ENCODE data around the gene RNF8.
A peak's percentile ranks its signal among the peaks of the same experiment; 100 is the strongest.

Gene RNF8

DNA sequence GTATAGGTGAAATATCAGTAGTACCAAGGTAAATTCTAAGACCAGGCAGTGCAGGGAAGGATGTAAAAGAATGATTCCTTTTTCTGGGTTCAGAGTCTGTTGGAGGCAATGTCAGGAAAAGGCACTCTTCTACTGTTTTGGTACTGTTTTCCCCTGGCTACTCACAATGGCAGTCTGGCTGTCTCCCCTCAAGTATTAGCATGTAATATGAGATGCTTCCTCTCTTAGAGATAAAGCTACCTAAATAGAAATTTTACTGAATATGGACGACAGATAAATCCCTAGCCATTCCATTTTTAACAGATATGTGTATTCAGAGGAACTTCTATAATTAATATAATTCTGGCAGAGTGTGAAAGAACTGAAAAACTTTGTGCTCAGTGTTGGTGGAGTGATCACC, 3.5 kb downstream of the RNF8 start:
- no peak for DNase-seq

DNA sequence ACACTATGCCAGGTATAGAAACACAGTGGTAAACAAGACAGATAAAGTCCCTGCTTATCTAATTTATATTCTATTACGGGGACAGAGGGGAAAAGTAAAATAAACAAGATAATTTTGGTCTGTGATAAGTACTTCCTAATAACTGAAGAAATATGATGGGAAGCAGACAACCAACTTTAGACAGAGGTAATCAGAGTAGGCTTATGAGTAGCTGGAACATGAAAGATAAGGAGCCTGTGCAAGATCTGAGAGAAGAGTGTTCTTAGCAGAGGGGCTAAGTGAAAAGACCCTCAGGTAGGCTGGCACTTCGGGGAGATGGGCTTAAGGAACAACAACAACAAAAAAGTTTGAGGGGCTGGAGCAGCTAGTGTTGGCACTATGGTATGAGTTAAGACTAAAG, 4.1 kb downstream of the RNF8 start:
- DNase-seq = no peak

DNA sequence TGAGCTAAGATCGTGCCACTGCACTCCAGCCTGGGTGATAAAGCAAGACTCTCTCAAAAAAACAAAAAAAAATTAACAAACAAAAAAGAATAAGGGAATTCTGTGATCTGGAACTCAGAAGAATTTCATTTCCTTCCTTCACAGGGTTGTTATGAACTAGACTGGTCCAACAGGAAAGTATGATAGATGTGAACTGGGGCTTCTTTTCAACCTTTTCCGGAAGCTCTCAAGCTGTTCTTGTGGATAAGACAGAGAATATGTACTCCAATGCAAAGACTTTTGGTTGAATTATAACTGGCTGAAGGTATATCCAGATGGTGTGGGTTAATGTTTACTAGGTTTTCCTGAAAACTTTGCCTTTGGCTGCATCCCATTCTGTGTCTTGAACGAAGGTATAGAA, 5.3 kb downstream of the RNF8 start:
- DNase-seq = no peak

DNA sequence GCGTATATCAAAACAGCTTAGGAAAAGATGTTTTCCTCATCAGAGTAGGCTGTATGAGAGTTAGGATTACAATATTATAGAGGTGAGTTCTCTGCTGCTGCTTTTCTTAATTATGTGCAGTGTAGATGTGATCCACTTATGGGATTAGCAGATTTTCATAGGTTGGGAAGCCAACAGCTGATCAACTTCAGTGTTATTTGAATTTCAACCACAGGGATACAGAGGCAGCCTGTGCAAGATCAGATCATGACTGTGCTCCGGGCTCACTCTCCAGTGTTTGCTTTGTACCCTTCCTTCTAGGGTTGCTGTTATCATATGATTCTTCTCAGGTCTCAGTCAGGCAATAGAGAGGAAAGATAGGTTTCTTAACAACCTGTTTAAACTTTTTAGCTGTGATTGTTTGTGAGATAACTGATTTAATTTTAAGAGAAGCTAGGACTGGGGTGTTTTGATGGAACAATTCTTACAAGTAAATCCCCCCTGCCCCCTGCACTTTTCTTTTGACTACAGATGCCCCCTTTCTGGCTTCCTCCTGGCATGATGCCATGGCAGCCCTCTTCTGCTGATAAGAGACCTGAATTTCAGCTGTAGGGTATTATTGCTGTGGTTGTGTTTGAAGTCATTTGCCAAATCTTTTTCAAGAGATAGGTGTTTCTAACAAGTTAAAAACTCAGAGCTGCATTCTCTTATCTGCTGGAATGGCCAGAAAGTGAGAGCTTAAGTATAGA, 8.5 kb downstream of the RNF8 start:
- DNase-seq = no peak

DNA sequence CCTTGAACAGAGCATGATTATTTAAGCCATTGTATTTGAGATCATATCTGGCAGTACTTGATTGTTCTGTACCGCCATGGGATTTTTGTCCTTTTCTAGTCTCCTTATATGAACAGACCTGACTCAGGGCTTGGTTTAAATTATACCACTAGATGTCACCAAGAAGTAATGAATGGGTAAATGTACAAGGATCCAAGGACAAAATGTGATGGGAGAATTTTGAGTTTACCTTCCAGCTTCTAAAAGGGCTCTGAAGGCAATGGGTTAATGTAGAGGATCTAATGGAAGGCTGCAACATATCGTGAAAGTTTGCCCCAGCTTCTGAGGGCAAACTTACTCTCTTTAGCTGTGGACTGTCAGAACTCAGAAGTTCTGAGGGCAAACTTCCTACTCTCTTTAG, 12.0 kb downstream of the RNF8 start:
- DNase-seq = peak in 1 of 51 donors; percentile 27

DNA sequence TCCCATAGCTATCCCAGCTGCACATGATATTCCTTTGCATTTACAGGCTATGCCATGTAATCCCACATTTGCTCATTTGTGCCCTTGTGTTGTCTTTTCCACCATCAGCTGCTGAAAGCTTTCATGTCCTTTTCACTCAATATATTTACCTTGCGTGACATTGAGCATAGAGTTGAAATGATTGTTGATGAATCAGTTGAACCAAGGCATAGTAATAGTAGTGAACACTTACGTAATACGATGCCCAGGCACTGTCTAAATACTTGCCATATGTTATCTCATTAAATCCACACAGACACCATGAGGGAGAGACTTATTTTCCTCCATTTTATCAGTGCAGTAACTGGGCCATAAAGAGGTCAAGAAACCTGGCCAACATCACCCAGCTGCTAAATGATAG, 13.1 kb downstream of the RNF8 start:
- DNase-seq = no peak

DNA sequence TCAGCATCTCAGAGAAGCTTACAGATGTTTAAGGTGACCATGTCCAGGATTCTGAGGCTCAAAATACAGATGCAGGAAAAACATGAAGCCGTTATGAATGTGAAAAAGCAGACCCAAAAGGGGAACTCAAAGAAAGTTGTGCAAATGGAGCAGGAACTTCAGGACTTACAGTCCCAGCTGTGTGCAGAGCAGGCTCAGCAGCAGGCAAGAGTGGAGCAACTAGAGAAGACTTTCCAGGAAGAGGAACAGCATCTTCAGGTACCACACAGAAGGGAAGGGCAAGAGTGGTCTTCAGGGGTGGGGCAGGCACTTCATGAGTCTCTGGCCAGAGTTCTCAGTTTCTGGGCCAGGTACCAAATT, 15.2 kb downstream of the RNF8 start:
- no peak for DNase-seq

DNA sequence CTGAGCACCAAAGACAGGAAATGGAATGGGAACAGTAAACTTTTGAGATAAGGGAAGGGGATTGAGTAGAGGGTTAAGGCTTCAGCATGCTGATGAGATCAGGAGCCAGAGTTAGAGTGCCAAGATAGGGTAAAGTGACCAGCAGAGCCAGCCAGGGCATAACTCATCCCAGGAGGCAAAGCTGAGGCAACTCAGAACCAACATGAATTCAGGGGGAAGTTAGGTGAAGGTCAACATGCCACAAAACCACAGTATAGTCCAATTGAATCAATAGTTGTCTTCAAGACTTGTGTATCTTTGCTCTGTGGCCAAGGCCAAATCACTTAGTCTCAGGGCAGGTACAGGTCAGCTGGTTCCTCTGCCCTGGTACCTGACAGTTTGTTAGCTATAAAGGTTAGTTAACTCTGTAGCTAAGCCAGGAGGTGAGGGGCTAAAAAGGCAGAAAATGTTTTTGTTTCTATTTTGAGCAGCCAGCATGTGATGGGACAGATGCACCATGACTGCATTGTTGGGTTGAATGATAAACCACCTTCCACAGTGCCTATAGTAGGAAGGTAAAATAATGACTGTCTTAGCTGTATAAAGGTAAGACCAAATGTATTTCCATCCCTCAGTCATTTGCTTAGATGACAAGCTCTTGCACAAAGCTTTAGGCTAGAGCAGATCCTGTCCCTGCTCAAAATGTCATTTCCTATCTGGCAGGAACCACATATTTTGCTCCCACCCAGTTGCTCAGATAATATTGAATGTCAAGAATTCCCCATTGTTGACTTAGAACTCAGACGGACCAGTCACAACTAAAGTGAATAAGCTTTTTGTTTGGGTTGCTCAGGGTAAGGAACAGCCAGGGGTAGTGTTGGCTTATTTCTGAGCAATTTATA, 15.8 kb downstream of the RNF8 start:
- peak in 2 of 51 donors; percentile 6 to 19 for DNase-seq

DNA sequence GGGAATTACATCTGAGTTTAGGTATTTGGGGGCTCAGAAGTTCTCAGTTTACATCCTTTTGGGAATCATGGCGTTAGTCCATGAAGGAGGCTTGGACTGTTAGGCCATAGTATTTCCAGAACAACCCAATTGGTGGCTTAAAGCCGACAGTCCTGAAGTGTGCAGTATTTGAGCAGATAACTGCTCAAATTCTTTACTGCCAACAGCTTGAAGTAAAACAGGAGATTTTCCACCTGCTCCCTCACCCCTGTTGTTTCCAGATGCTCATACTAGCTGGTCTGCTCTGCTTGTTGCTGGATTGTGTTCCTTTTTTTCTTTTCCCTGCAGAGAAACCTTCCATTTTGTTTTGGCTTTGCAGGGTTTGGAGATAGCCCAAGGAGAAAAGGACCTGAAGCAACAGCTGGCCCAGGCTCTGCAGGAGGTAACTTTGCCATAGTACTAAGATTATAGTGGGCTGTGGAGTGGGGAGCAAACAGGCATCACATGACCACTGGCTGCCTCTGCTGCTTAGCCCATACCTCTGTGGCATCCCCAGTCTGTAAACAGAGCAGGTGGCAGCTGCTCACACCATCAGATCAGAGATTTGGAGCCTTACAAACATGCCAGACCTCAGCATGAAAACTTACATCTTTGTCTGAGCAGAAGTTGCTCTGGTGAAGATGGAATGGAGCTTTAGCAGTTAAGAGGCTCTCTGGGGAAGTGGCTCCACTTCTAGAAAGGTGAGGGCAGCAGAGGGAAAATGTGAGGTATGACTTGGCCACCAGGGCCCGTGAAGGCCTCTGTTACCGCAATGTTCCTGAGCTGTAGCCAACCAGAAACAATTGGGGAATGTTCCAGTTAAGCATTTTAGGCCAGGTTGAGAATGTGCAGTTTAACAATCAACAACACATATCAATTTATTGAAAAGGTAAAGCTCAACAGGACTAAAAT, 17.6 kb downstream of the RNF8 start:
- no peak for DNase-seq

DNA sequence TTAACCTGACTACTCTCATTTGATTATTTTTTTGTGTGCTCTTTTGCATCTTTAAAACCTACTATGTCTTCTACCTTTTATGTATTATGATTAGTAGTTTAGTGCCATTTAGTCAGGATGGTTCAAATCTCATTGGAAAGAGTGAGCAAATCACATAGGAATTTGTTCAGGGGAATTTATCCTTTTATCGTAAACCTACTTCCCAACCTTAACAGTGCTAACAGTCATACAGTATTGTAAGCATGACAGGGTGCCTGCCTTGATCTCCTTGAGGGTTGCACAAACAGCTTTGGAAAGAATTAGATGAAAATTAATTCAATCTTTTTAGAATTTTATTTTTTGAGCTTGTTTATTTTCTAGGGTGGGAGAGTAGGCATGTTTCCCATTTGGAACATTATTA, 18.3 kb downstream of the RNF8 start:
- DNase-seq = no peak

DNA sequence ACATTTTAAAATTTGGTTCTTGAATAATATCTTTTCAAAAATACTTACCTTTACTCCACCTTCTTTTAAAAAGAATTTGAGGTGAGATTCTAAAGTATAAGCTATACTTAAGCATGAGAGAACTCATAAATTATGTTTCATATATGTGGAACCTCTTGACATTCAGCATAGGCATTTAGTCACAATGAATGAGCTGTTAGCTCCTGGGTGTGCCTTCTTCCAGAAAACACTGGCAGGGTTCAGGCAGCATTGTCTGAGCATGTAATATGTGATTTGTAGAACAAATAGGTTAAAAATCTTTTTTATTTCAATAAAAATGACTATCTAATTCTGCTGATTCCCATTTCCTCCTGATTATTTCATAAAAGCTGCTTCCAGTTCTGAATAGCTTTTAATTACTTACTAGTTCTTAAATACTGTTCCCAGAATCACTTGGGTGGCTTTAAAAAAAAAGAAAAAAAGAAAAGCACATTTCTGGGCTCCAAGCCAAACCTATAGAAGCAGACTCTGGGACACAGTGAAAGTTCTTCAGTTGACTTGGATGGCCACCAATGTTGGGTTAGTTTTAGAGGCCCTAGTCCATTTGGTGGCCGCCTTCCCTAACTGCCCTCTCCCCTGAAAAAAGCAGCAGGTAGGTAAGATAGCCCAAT, 20.2 kb downstream of the RNF8 start:
- DNase-seq = peak in 1 of 51 donors; percentile 10

DNA sequence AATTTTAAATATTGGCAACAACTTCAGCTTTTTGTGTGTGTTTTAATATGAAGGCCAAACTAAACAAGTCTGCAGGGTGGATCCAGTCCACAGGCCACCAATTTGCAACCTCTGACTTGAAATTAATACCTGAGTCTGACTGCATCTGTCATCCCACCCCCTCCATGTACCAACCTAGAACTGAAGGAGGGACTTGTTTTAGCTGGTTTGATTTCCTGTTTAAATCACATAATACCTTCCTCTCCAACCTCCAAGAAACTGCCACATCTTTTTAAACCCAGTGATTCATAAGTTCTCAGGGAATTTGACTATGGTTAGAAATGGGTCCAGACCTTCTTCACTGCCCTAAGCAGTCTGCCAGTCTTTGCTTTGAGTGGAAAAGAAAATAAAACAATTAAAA, 21.6 kb downstream of the RNF8 start:
- DNase-seq = no peak

DNA sequence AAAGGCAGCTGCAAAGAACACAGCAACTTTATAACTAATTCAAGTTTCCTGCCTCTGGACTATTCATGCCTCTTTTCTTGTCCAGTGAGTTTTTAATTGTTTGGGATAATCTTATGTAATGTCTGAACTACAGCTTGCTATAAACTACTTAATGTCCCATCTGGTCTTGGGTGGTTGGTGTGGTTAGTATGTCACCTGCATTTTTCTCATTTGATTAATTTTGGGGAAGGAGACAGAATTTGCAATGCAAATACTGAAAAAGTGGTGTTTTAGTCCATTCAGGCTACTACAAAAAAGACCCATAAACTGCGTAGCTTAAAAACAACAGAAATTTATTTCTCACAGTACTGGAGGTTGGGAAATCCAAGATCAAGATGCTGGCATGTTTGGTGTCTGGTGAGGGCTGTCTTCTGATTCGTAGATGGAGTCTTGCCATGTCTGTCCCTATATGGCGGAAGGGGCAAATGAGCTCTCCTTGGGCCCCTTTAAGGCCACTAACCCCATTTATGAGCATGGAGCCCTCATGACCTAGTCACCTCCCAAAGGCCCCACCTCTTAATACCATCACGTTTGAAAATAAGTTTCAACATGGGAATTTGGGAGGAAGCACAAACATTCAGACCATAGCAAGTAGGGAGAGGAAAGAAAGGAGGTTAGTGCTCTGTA, 22.4 kb downstream of the RNF8 start:
- DNase-seq = no peak

DNA sequence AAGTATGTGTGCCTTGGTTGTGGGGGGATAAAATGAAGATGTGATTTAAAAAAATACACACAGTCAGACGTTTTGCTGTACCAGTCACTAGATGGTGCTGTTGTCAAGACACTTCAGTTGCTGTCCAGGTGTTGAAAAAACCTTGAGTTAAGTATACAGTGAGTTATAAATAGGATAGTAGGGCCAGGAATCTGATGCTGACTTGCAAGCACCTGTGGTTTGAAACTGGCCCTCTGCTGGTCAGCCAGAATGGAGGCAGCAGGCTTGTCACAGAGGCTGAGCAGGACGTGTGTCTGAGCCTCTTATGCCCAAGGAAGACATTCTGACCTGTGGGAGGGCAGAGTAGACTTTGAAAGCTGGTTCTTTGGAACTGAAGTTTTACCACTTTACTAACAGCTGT, 27.8 kb downstream of the RNF8 start:
- peak in 2 of 51 donors; percentile 4 to 5 for DNase-seq

DNA sequence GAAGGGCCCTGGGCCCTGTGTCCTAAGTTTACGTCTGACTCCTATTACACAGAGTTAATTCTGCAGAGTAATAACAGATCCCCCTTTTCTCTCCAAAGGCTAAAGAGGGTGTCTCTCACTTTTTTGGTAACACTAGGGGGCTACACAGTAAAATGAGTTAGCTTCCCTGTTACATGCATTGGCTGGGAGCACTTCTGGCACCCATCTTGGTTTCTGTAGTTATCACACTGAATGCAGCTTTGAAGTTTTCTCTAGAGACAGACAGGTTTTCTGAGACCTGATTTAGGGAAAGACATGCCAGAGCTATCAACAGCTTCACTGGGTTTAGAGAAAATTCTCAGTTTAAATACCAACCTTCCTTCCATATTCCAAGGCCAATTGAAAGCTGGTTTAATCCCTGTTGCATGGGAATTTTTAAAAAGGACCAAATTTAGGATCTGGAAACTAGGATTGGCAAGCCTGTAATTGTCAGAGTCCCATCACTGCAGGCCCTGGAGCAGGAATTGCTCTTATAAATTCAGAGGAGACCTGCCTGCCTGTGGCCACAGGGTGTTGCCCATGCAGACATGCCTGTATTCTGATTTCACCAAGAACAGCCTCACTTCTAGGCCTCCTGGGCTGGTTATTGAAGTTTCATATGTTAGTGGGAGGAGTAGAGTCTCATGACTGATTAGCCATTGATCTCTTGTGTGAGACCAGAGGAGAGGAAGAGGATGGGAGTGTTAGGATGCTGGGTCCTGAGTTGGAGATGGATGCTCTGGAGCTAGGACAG, 29.4 kb downstream of the RNF8 start:
- DNase-seq = no peak

DNA sequence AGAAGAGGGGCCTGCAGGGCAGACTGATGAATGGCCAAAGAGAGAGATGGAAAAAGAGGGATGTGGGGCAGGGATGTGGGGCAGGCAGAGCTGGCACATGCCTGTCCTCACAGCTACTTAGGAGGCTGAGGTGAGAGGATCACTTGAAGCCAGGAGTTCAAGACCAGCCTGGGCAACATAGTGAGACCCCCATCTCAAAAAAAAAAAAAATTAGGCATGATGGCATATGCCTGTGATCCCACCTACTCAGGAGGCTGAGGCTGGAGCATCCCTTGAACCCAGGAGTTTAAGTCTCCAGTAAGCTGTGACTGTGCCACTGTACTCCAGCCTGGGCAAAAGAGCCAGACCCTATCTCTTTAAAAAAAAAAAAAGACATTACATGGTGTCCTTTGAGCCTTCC, 34.8 kb downstream of the RNF8 start:
- no peak for DNase-seq

DNA sequence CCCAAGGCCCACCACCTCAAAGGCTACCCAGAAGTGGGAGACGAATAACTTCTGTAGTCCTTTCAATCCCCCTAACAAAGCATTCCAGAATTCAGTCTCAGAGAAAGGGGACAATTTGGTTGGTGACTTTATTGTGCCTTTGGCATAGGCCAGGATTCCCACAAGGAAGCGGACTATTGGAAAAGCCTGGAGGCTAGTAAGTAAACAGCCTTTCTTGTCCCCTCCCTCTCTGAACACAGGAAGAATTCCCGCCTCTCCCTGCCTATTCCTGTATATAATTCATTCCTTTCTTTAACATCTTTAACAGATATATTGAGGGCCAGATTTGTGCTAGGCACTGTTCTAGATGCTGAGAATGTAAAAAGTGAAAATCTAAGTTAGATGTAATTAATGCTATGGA, 36.1 kb downstream of the RNF8 start:
- no peak for DNase-seq

DNA sequence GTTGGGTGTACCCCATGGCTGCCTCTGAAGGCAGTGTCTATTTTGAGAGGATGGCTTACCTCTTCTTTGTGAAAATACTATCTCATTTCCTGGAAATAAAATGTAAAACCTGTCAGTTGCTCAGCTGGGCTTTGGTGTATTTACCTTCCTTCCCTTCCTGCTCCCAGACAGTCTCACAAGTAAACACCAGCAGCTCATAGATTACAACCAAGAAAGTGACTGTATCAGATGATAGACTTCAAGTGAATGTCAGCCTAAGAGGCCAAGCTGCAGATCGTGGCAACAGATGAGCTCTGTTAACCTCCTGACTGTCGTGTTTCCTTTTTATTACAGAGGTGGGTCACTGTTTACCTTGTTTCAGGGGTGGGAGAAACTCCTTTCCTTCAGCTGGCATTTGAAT, 37.3 kb downstream of the RNF8 start:
- DNase-seq = no peak

DNA sequence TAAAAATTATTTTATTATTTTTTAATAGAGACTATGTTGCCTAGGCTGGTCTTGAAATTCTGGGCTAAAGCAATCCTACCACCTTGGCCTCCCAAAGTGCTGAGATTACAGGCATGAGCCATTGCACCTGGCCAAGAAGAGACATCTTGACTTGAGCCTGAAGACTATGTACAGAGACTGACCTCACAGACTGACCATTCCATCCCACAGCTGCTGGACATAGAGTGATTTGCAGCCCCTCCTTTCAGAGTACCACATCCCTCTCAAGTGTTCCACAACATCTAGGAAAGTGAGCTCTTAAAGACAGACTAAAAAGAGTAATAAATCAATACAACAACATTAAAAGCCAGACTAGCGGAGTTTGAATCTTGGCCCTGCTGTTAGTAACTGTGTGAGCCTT, 39.0 kb downstream of the RNF8 start:
- no peak for DNase-seq

DNA sequence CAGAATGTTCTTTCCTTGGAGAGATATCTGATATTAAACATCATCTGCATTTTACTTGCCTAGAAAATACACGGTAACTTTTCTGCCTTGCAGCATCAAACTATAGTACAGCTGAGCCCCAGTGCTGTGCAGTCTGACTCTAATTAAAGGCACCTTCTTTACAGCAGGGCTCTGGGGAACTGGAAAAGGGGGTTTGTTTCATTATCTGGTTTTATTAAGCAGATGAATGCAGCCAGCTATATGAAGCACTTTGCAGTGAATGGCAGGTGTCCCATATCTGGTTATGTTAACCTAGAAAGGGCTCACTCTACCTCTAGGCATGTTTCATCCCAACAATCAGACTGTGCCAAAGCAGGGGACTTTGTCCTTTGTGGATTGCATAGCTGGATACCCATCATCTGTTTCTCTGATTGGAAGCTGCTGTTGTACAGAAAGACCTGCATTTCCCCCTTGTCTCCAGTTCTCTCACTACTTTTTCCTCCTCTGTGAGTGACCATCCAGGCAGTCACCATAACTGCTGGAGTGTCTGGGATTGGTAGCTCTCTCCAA, 39.7 kb downstream of the RNF8 start:
- DNase-seq = no peak

Measured in hypothalamus (tissue), 51 donors.